Stimulated activated CD4-positive, alpha-beta T cell treated with anti-CD3 and anti-CD28 coated beads, Interleukin-15, amount 100 ng/mL, for 1 hour (primary cell): Measurements from ENCODE around the gene WFIKKN1.

Experiments
- DNase-seq, 2 donors: peaks; one replicate each; pipeline ENCODE4 v3.0.0-alpha.2; 2020; ENCODE audit warnings: low read depth in 1 of 2, low spot score in 1 of 2

WFIKKN1 gene

DNA sequence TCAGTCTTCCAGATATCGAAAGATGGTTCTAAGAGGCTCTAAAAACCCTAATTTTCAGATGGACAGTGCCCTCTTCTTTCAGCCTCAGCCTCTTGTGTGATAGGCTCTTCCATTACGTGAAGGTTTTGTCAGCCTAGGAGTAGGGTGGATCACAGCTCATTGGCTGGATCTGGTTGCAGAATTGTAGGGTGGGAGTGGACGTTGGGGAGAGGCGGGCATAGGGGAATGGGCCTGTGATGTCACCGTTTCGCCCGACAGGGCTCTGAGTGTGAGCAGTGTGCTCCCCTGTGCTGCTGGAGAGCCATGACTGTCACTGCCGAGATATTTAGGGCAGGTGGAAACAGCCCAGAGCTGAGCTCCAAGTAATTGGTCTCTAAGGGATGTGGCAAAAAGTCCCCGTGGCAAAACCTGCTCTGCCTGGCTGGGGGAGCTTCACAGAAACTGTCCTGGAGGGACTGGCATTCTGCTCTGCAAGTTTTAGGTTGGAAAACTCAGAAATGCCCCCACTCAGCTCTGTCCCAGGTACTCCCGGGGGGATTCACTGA, 6.2 kb upstream of the WFIKKN1 start:
- no peak for DNase-seq

DNA sequence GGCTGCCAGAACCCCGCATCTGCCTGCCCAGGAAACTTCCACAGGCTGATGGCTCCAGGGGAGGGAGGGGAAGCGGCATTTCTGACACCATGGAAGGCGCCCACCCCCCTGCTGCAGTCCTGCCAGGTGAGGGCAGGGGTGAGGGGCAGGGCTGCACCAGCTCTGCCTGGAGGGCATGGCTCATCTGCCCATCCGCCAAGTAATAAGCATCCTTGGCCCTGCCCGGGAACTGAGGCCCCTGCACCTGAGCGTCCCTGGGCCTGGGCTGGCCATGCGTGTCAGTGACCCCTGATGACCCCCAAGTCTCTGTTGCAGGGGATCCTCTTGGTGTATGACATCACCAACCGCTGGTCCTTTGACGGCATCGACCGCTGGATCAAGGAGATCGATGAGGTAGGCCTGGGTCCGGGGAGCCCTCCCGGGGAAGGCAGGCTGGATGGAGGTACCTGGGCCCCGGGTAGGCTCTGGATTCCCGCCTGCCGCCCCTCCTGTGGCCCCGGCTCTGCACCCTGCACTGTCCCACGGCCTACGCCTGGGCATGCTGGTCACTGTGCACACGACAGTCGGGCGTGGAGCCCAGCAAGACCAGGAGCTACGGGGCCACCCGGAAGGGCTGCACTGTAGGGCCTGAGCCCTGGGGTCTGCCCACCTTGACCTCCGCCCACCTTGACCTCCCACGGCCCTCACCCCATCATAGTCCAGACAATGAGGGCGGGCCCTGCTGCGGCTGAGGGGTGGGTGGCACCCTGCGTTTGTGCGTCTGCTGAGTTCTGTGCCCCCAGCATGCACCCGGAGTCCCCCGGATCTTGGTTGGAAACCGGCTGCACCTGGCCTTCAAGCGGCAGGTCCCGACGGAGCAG, 5.4 kb upstream of the WFIKKN1 start:
- no peak for DNase-seq

DNA sequence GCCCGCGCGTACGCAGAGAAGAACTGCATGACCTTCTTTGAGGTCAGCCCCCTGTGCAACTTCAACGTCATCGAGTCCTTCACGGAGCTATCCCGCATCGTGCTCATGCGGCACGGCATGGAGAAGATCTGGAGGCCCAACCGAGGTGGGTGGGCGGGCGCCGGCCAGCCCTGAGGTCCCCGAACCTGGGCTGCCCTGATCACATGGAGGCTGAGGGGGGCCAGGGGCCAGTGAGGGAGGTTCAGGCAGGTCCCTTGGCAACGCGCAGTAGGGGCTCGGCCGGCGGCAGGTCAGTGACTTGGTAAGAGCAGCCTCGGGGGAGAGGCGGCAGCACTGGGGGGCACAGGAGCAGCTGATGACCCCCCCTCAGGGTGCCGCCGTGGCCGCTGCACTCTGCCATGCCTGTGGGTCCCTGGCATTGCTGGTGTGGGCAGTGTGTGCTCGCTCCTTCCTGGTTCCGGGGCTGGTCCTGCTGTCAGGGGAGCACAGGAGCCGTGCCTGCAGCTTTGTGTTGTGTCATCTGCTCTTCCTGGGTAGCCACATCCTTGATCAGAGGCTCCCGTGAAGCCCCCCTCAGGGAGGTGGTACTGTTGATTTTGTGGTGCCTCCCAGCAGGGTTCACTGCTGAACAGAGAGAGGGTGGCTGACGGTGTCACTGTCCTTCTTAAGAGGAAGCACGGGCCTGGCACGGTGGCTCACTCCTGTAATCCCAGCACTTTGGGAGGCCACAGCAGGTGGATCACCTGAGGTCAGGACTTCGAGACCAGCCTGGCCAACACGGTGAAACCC, 4.6 kb upstream of the WFIKKN1 start:
- no peak for DNase-seq

DNA sequence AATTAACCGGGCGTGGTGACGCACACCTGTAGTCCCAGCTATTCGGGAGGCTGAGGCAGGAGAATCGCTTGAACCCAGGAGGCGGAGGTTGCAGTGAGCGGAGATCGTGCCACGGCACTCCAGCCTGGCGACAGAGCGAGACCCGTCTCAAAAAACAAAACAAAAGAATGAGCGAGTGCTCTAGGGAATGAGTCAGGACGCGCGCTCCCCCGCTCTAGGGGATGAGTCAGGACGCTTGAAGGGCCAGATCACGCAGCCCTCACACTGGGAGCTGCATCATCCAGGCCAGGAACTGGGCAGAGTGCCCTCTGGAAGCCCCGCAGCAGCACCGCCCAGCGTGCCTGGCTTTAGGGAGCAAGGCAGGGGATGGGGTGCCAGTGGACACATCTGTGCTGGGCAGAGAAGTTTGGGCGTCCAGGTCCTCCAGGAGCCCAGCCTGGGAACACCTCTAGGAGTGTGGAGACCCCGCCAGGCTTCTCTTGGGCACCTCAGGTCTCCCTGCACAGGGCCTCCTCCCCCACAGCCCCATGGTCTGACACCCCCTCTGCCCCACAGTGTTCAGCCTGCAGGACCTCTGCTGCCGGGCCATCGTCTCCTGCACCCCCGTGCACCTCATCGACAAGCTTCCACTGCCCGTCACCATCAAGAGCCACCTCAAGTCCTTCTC, 3.9 kb upstream of the WFIKKN1 start:
- DNase-seq, result no peak

DNA sequence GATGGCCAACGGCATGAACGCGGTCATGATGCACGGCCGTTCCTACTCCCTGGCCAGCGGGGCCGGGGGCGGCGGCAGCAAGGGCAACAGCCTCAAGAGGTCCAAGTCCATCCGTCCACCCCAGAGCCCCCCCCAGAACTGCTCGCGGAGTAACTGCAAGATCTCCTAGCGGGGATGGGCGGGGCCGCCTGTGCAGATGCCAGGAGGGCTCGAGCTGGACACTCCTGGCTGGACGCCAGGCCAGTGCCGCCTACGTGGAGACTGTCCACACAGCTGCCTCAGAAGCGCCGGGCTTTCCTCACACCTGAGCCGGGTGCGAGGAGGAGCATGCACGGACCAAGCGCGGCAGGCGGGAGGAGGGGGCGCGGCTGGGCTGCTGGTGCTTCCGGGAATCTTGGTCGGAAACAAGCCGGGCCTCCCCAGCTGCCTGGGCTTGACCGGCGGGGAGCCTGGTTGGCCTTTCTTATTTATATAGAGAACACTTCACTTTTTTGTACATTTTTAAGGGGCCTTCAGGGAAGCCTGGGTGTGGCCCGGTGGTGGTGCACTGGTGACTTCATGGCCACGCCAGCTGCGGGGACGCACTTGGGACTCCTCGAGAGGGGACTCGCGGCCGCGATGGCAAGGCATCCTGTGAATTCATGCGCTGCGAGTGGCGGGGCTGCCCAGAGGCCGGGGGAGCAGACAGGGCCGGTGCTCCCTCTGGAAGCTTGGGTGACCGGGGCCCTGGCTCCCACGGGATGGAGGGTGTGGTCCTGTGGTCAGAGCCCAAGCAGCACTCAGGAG, 3.1 kb upstream of the WFIKKN1 start:
- DNase-seq, result no peak

DNA sequence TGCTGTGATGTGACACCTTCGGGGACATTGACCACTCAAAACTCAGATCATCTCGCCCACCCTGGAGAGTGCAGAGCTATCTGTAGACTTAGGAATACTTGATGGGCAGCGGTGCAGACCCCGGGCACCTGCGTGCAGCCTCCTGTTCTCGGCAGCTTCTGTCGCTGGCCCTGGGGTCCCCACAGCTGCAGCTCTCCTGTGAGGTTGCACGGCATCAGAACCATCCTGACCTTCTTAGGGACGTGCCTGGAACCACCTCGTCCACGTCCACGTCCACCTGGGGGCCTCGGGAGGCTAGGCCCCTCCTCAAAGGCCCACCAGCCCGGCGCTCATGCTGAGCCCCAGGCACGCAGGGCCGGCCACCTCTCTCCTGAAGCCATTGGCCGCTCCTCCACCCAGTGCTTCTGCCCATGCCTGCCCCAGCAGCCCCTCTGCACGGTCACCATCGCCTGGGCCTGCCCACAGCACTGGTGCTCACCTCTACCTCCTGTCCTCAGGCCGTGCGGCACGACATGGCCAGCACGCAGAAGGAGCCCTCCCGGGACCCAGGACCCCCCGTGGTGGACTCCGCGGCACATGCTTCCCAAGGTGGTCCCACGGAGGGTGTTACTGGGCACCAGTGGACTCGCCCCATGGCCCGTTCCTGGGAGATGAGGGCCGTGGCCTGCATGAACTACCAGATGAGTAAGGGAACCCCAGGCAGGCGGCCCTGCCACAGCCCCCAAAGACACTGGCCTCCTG, 2.3 kb upstream of the WFIKKN1 start:
- no peak for DNase-seq

DNA sequence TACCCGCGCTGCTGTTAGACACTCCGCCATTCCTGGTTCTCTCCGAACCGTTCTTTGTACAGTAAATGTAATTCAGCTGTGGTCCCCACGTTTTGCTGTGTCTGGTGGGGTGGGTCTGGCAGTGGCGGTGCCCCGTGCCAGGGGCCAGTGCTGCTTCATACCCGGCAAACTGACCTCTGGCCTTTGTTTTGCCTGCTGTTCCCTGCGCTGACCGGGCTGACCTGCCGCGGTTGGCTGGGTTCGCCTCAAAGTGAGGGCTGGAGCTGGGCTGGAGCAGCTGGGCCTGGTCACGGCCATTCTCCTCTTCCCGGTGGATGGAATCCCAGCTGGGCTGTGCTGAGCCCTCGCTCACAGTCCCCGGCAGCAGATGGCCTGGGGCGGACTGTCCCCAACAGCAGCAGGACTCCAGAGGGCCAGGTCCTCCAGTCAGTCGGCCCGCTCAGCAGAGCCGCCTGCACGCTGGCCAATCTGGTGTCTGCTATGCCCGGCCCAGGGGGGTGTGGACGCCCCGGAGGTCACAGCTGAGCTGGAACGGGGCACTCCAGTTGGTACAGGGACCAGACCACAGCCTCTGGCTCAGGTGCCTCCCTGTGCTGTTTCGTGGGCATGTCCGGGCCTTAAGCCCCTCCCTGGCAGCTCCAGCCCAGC, 1.5 kb upstream of the WFIKKN1 start:
- DNase-seq, result no peak

DNA sequence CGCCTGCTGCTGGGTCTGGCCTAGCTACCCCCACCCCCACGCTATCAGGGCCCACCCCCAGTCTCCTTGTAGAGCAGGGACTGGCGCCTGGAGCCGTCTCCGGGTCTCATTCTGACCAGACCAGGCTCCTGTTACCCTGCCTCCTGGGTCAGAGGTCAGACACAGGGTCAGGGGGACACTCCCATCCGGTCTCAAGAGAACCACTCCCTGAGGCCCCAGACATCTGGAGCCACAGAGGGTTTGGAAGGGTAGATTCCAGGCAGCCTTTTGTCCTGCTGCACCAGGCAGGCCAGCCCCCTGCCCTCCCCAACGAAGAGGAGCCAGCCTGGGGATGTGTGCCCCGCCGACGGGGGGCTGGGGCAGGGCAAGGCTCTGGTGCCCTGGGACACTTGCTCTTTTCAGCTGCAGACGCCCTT, 944 bp upstream of the WFIKKN1 start:
- DNase-seq, result no peak

DNA sequence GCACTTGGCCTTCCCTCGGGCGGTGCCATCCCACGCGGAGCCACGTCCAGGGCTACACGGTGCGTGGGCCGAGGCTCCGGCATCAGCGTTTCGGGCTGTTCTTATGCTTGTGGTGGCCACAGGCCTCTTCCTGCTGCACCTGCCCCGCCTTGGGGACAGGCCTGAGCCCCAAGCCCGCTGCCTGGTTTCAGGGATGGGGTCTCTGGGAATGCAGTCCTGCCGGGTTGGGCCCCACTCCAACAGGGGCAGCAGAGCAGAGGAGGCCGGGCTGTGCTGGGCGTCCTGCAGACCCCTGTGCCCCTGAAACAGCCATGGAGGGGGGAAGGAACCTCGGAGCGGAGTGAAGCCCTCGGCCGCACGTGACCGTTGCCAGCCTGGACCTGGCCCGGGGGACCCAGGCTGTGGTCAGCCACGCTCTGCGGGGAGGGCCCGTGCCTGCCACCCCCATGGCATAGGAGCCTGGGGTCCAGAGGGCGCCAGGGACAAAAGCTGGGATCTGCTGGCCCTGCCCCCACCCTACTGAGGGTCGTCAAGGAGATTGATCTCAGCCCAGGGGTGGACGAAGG, 453 bp upstream of the WFIKKN1 start:
- DNase-seq, result no peak

DNA sequence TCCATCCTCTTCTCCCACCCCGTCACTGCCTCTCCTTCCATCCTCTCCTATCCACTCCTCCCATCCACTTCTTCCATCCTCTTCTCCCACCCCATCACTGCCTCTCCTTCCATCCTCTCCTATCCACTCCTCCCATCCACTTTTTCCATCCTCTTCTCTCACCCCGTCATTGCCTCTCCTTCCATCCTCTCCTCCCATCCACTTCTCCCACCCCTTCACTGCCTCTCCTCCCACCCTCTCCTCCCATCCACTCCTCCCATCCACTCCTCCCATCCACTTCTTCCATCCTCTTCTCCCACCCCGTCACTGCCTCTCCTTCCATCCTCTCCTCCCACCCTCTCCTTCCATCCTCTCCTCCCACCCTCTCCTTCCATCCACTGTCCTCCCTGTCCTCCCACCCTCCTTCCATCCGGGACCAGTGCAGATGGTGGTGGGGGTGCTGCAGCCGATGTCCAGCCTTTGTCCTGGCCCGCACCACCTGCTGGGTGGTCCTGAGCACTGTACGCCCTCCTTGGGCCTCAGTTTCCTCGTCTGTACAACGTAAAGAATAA, 1.1 kb downstream of the WFIKKN1 start:
- DNase-seq, result no peak

DNA sequence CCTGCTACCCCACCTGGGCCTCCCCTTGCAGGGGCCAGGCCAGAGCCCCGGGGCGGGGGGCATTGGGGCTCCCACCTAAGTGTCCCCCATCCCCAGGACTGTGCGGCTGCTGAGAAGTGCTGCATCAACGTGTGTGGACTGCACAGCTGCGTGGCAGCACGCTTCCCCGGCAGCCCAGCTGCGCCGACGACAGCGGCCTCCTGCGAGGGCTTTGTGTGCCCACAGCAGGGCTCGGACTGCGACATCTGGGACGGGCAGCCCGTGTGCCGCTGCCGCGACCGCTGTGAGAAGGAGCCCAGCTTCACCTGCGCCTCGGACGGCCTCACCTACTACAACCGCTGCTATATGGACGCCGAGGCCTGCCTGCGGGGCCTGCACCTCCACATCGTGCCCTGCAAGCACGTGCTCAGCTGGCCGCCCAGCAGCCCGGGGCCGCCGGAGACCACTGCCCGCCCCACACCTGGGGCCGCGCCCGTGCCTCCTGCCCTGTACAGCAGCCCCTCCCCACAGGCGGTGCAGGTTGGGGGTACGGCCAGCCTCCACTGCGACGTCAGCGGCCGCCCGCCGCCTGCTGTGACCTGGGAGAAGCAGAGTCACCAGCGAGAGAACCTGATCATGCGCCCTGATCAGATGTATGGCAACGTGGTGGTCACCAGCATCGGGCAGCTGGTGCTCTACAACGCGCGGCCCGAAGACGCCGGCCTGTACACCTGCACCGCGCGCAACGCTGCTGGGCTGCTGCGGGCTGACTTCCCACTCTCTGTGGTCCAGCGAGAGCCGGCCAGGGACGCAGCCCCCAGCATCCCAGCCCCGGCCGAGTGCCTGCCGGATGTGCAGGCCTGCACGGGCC, 1.9 kb downstream of the WFIKKN1 start:
- DNase-seq, result no peak

DNA sequence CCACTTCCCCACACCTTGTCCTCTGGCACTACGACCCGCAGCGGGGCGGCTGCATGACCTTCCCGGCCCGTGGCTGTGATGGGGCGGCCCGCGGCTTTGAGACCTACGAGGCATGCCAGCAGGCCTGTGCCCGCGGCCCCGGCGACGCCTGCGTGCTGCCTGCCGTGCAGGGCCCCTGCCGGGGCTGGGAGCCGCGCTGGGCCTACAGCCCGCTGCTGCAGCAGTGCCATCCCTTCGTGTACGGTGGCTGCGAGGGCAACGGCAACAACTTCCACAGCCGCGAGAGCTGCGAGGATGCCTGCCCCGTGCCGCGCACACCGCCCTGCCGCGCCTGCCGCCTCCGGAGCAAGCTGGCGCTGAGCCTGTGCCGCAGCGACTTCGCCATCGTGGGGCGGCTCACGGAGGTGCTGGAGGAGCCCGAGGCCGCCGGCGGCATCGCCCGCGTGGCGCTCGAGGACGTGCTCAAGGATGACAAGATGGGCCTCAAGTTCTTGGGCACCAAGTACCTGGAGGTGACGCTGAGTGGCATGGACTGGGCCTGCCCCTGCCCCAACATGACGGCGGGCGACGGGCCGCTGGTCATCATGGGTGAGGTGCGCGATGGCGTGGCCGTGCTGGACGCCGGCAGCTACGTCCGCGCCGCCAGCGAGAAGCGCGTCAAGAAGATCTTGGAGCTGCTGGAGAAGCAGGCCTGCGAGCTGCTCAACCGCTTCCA, 2.7 kb downstream of the WFIKKN1 start:
- no peak for DNase-seq

DNA sequence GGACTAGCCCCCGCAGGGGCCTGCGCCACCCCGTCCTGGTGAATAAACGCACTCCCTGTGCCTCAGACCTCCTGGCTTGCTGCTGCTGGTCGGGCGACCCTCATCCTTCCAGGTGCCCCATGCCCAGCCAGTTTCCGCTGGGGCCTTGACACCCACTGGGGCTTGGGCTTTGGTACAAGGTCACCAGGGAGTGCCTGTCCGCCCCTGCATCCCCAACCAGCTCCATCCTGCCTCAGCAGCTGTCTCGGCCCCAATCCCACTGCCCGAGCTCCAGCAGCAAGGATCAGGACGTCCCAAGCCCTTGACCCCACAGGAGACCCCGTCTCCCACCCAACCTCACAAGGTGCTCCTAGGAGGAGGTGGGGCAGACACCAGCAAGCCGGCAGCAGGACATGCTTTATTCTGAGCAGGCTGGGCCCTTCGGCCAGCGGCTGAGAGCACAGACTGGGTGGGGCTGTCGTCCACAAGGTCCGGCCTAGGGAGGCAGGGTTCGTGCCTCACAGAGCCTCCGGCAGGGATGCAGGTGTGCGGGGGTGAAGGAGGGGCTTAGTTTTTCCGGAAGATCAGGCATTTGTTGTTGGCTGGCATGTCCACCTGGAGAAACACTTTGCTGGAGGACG, 3.4 kb downstream of the WFIKKN1 start:
- no peak for DNase-seq

DNA sequence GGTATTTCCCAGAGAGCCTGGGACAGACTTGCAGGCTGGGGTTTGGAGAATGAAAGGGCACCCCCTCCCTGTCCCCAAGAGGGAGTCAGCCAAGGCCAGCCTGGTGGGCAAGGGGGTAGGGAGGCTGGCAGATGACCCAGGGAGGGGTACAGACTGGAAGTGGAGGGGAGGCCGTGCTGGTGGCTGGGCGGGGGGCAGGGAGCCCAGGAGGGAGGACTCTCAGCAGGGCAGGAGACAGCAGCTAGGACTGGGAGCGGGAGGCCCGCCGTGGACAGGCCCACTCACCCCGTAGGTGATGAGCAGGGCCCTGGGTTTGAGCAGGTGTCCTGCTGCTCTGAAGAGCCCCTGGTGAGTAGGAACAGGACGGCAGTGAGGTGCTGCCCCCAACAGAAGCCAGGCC, 4.2 kb downstream of the WFIKKN1 start:
- no peak for DNase-seq

DNA sequence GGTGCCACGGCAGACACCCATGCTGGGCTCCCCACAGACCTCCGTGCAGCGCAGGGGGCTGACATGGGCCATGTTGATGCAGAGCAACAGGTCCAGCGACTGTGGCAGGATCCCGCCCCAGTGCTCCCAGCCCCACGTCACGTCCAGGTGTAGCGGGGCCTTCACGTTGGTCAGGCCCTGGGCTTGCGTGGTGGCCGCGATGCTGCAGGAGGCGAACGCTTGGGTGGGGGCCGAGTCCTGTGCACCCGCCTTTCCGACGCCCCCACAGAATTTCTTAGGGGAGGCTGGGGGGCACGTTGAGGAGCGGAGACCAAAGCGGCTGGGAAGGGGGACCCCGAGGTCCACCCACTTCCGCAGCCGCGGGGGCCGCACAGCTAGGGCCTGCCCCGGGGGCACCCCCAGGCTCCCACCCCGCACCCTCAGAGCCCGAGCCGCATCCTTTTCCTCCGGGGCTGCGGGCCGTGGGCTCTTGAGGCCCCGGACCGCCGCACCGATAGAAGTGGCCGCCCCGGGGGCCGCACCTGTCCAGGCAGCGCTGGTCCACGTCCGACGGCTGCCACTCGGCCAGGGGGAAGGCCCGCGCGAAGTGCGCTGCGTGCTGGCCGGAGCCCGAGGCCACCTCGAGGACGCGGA, 4.9 kb downstream of the WFIKKN1 start:
- no peak for DNase-seq
